Measurements from ENCODE around the gene TMEM236.
A peak's percentile ranks its signal among the peaks of the same experiment; 100 is the strongest.

Gene TMEM236

DNA sequence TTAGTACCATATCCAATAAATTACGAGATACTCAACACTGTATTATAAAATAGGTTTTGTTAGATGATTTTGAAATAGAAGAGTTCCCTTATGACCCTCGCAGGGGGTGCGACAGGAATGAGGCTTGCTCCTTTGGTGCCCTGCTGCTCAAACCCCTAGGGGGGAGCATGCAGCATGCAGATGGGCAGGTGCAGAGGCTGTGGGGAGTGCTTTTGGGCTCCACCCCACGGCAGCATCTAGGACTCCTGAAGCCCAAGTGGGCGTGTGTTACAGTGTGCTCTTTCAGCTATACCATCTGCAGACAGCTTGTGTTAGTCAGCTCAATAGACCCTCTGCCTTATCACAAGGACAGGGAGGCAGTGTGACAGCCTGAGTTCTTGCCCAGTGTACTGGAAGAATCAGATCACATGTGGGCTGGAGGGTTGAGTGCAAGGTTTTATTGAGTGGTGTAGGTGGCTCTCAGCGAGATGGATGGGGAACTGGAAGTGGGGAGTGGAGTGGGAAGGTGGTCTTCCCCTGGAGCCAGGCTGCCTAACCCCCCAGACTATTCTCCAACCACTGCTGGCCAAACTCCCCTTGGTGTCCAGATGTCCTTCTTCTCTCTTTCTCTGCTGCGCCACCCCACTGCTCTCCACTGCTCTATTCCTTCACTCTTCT lies 54.0 kb downstream of the TMEM236 start:
- Histone ChIP-seq H3K9ac (ENCODE audit: low read length) (no peak overlapping the region), H3K27ac (ENCODE audit: low read depth, low read length) (no peak overlapping the region)

DNA sequence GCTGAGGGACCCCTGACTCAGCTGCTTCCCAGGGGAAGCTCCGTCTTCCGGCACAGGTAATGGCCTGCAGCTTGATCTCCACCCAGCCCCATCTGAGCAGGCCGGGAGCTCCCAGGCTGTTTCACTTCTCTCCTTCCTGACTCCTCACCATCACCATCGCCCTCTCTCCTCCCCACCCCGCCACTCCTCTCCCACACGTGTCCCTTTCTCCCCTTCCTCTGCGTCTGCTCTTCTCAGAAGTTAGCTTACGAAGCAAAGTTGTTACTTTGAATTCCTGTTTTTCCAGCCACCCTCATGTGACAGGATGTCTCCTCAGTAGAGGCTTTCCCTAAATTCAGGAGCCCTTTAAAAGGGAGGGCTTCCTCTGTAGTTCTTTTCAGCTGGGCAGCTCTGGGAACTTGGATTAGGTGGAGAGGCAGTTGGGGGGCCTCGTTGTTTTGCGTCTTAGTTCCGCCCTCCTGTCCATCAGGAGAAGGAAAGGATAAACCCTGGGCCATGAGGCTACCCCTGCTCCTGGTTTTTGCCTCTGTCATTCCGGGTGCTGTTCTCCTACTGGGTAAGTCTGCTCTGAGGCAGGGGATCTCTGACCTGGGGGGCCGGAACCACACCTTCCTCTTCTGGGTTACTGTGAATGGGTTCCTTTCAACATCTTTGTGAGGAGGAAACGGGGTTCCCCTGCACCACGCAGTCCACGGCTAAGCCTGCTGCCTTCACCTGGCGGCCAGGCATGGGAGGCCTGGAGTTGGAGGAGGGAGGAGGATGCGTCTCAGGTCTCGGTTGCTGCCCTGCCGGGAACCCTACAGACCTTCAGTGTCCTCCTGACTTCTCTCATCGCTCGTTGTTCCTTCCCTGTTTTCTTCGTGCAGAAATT lies 57.2 kb downstream of the TMEM236 start, which contains the start of gene MRC1:
MRC1 (plus strand) TSS at position 378 of the 871 bp plus-strand sequence; CDS start at position 496, 118 bp downstream.
- H3K9me3 ChIP-seq (ENCODE audit: insufficient read depth, low read length), result no peaks in the 10 kb centered on the region
- no peak within 1 kb of the TSS for H3K9ac ChIP-seq (ENCODE audit: low read length)
- no peaks in the 10 kb centered on the region for H4K20me1 ChIP-seq (ENCODE audit: low read depth, low read length)
- no peak within 1 kb of the TSS for H3K4me2 ChIP-seq (ENCODE audit: low read depth, low read length, poor library complexity, severe bottlenecking)
- H3K27ac ChIP-seq (ENCODE audit: low read depth, low read length), result no peak within 1 kb of the TSS
- H3K36me3 ChIP-seq (ENCODE audit: low read length), result no peaks in the 10 kb centered on the region
- no peak within 1 kb of the TSS for H3K4me3 ChIP-seq (ENCODE audit: insufficient read depth, low read length, poor library complexity, severe bottlenecking)
- no peak for TF ChIP-seq EZH2phosphoT487 (conservative IDR thresholded peaks at IDR 0.05; ENCODE audit: low read length)
- TF ChIP-seq, protein P1, sequence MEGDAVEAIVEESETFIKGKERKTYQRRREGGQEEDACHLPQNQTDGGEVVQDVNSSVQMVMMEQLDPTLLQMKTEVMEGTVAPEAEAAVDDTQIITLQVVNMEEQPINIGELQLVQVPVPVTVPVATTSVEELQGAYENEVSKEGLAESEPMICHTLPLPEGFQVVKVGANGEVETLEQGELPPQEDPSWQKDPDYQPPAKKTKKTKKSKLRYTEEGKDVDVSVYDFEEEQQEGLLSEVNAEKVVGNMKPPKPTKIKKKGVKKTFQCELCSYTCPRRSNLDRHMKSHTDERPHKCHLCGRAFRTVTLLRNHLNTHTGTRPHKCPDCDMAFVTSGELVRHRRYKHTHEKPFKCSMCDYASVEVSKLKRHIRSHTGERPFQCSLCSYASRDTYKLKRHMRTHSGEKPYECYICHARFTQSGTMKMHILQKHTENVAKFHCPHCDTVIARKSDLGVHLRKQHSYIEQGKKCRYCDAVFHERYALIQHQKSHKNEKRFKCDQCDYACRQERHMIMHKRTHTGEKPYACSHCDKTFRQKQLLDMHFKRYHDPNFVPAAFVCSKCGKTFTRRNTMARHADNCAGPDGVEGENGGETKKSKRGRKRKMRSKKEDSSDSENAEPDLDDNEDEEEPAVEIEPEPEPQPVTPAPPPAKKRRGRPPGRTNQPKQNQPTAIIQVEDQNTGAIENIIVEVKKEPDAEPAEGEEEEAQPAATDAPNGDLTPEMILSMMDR (IDR thresholded peaks at IDR 0.05; ENCODE audit: insufficient read depth, low read length, poor library complexity, severe bottlenecking), result no peak
- no peak within 1 kb of the TSS for H2AFZ ChIP-seq (ENCODE audit: low read depth, low read length, severe bottlenecking)
- H3K79me2 ChIP-seq (ENCODE audit: insufficient read depth, low read length), result no peaks in the 10 kb centered on the region
- H3F3A ChIP-seq (ENCODE audit: insufficient read depth), result no peaks in the 10 kb centered on the region
- H3K27me3 ChIP-seq (ENCODE audit: low read length), result no peaks in the 10 kb centered on the region
- H3K9me2 ChIP-seq (replicated peaks; ENCODE audit: insufficient read depth, low read length), result no peaks in the 10 kb centered on the region

More for the DNA sequence above, 54.0 kb downstream of the TMEM236 start:
- Histone ChIP-seq H3K9me2 (replicated peaks; ENCODE audit: insufficient read depth, low read length) (no peaks in the 10 kb centered on the region), H4K20me1 (ENCODE audit: low read depth, low read length) (no peaks in the 10 kb centered on the region), H3K79me2 (ENCODE audit: insufficient read depth, low read length) (no peaks in the 10 kb centered on the region), H2AFZ (ENCODE audit: low read depth, low read length, severe bottlenecking) (no peak overlapping the region), H3K36me3 (ENCODE audit: low read length) (no peaks in the 10 kb centered on the region), H3K4me2 (ENCODE audit: low read depth, low read length, poor library complexity, severe bottlenecking) (no peak overlapping the region), H3K9me3 (ENCODE audit: insufficient read depth, low read length) (no peaks in the 10 kb centered on the region), H3F3A (ENCODE audit: insufficient read depth) (no peaks in the 10 kb centered on the region), H3K27me3 (ENCODE audit: low read length) (no peaks in the 10 kb centered on the region), H3K4me3 (ENCODE audit: insufficient read depth, low read length, poor library complexity, severe bottlenecking) (no peak overlapping the region)
- TF ChIP-seq, protein P1 (IDR thresholded peaks at IDR 0.05; ENCODE audit: insufficient read depth, low read length, poor library complexity, severe bottlenecking), result peak; percentile 24
- TF ChIP-seq EZH2phosphoT487 (conservative IDR thresholded peaks at IDR 0.05; ENCODE audit: low read length), result no peak

DNA sequence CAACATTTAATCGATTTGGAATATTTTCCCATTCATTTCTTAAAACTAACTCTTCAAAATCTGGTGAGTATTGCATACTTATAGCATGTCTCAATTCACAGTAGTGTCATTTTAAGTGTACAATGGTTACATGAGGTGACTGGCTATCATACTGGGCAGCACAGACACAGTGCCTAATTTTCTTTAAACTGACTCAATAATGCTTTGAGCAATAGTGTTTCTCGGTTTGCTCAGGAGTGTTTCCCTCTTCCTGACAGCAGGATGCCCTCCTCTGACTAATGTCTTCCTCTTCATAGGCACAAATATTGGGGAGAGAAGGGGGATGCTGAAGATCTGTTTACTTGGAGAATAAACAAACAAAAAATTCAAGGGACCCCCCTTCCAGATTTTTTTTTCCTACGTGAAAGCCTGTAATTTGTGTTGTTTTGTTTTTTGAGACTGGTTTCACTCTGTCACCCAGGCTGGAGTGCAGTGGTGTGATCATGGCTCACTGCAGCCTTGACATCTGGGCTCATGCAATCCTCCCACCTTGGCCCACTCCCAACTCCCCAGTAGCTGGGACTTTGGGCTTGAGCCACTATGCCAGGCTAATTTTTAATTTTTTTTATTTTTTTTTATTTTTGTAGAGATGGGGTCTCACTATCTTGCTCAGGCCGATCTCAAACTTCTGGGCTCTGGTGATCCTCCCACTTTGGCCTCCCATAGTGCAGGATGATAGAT lies 59.3 kb downstream of the TMEM236 start:
- Histone ChIP-seq H3K9ac (ENCODE audit: low read length) (no peak overlapping the region), H3K27me3 (ENCODE audit: low read length) (no peaks in the 10 kb centered on the region), H3K79me2 (ENCODE audit: insufficient read depth, low read length) (no peaks in the 10 kb centered on the region), H3K4me3 (ENCODE audit: insufficient read depth, low read length, poor library complexity, severe bottlenecking) (no peak overlapping the region), H3F3A (ENCODE audit: insufficient read depth) (no peaks in the 10 kb centered on the region), H3K27ac (ENCODE audit: low read depth, low read length) (no peak overlapping the region), H4K20me1 (ENCODE audit: low read depth, low read length) (no peaks in the 10 kb centered on the region), H3K9me2 (replicated peaks; ENCODE audit: insufficient read depth, low read length) (no peaks in the 10 kb centered on the region), H3K36me3 (ENCODE audit: low read length) (no peaks in the 10 kb centered on the region), H2AFZ (ENCODE audit: low read depth, low read length, severe bottlenecking) (no peak overlapping the region), H3K9me3 (ENCODE audit: insufficient read depth, low read length) (no peaks in the 10 kb centered on the region), H3K4me2 (ENCODE audit: low read depth, low read length, poor library complexity, severe bottlenecking) (no peak overlapping the region)
- TF ChIP-seq, protein P1 (IDR thresholded peaks at IDR 0.05; ENCODE audit: insufficient read depth, low read length, poor library complexity, severe bottlenecking), result no peak
- TF ChIP-seq EZH2phosphoT487 (conservative IDR thresholded peaks at IDR 0.05; ENCODE audit: low read length), result no peak
